ENCODE data around the gene PRKCA. TPM values are rescaled to one million over a fixed set of nuclear protein-coding genes. Genes with fewer than 3 reads are reported as not detected.
"Not testable (repeated sequence)": the region's sequence is repeated elsewhere in the genome, so short reads cannot be mapped to it uniquely, and the experiment has no call there.

Gene PRKCA
- total and polyA plus RNA-seq, 2 donors from 2014 or later, result 8.0 to 50.8 TPM

DNA sequence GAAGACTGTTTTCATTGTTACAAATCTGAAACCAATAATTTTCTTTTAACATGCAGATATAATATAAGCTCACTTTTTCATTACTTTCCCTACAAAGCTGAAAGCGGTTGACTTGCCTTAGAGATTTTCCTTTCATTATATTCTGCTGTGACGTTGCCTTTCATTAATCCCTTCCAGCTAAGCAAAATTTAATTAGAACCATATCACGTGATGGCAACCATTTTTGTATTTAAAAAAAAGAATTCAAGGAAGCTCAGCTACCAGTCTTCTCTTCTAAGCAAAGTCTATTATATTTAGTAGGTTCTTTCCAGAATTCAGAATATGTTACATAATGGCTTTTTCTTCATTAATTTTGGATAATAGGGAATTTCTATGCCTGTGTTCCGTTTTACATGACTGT is 186.5 kb downstream of the PRKCA start:
- no peak overlapping the region for H3K9ac ChIP-seq (ENCODE audit: low read length in 3 of 3)
- no peaks in the 10 kb centered on the region for H3K36me3 ChIP-seq (ENCODE audit: control insufficient read depth in 2 of 3, insufficient read depth in 3 of 3, low read length in 3 of 3)
- H3K27ac ChIP-seq (ENCODE audit: low read depth in 2 of 2, low read length in 2 of 2), result no peak overlapping the region
- H3K4me3 ChIP-seq (ENCODE audit: low read length in 3 of 3), result no peak overlapping the region
- H3K27me3 ChIP-seq (ENCODE audit: control insufficient read depth, insufficient read depth, low read length), result no peaks in the 10 kb centered on the region
- no peak for FAIRE-seq
- H3K9me3 ChIP-seq (ENCODE audit: control insufficient read depth in 2 of 3, insufficient read depth in 1 of 3, low read length in 3 of 3), result no peaks in the 10 kb centered on the region
- no peak for DNase-seq
- TF ChIP-seq, protein P1, sequence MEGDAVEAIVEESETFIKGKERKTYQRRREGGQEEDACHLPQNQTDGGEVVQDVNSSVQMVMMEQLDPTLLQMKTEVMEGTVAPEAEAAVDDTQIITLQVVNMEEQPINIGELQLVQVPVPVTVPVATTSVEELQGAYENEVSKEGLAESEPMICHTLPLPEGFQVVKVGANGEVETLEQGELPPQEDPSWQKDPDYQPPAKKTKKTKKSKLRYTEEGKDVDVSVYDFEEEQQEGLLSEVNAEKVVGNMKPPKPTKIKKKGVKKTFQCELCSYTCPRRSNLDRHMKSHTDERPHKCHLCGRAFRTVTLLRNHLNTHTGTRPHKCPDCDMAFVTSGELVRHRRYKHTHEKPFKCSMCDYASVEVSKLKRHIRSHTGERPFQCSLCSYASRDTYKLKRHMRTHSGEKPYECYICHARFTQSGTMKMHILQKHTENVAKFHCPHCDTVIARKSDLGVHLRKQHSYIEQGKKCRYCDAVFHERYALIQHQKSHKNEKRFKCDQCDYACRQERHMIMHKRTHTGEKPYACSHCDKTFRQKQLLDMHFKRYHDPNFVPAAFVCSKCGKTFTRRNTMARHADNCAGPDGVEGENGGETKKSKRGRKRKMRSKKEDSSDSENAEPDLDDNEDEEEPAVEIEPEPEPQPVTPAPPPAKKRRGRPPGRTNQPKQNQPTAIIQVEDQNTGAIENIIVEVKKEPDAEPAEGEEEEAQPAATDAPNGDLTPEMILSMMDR (IDR thresholded peaks at IDR 0.05; ENCODE audit: borderline replicate concordance, extremely low read depth, insufficient read depth), result no peak
- H3K4me1 ChIP-seq (ENCODE audit: control insufficient read depth in 2 of 3, insufficient read depth in 2 of 3, low read depth in 1 of 3, low read length in 3 of 3), result peaks cover 0 to 8% (median 6%) of the 10 kb centered on the region in 3 donors
- intact Hi-C loops (cut with DNase I), result no loop called here

DNA sequence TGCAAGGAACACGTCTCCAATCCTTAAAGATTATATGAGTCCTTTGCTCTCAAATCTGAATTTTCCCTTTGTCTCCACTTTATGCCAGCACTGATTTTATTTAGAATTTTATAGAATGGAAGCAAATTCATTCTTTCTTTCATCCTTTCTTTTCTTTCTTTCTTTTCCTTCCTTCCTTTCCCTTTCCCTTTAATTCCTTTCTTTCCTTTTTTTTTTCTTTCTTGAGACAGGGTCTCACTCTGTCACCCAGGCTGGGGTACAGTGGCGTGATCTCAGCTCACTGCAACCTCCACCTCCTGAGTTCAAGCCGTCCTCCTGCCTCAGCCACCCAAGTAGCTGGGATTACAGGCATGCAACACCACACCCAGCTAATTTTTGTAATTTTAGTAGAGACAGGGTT is 187.2 kb downstream of the PRKCA start:
- intact Hi-C loops (cut with DNase I); H3K4me3 ChIP-seq (ENCODE audit: low read length in 3 of 3); FAIRE-seq; H3K9ac ChIP-seq (ENCODE audit: low read length in 3 of 3); H3K36me3 ChIP-seq (ENCODE audit: control insufficient read depth in 2 of 3, insufficient read depth in 3 of 3, low read length in 3 of 3); H3K9me3 ChIP-seq (ENCODE audit: control insufficient read depth in 2 of 3, insufficient read depth in 1 of 3, low read length in 3 of 3); H3K4me1 ChIP-seq (ENCODE audit: control insufficient read depth in 2 of 3, insufficient read depth in 2 of 3, low read depth in 1 of 3, low read length in 3 of 3); H3K27ac ChIP-seq (ENCODE audit: low read depth in 2 of 2, low read length in 2 of 2); H3K27me3 ChIP-seq (ENCODE audit: control insufficient read depth, insufficient read depth, low read length); DNase-seq: not testable (repeated sequence)

DNA sequence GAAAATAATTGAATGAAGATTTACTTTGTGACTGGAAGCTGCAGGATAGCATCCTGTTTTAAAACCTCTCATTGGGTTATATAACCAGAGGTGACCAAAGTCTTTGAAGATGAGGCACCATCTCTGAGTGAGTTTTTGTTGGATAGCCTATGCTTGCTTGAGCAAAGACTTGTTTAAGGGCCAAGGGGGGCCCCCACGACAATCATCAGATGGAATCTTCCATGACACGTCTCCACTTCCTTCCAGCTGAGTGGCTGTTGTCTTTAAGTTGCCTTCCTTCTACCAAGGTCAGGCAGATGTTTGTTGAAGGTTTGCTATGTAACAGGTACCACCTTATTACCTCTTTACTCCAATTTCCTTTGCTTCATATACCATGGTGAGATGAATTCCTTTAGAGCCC is 188.8 kb downstream of the PRKCA start:
- FAIRE-seq, result no peak
- TF ChIP-seq, protein P1 (IDR thresholded peaks at IDR 0.05; ENCODE audit: borderline replicate concordance, extremely low read depth, insufficient read depth), result no peak
- DNase-seq, result no peak
- Histone ChIP-seq H3K4me1 (ENCODE audit: control insufficient read depth in 2 of 3, insufficient read depth in 2 of 3, low read depth in 1 of 3, low read length in 3 of 3) (peaks cover 0 to 8% (median 6%) of the 10 kb centered on the region in 3 donors), H3K36me3 (ENCODE audit: control insufficient read depth in 2 of 3, insufficient read depth in 3 of 3, low read length in 3 of 3) (no peaks in the 10 kb centered on the region), H3K4me3 (ENCODE audit: low read length in 3 of 3) (no peak overlapping the region), H3K9me3 (ENCODE audit: control insufficient read depth in 2 of 3, insufficient read depth in 1 of 3, low read length in 3 of 3) (no peaks in the 10 kb centered on the region), H3K9ac (ENCODE audit: low read length in 3 of 3) (no peak overlapping the region), H3K27me3 (ENCODE audit: control insufficient read depth, insufficient read depth, low read length) (no peaks in the 10 kb centered on the region), H3K27ac (ENCODE audit: low read depth in 2 of 2, low read length in 2 of 2) (no peak overlapping the region)
- intact Hi-C loops (cut with DNase I), result no loop called here

DNA sequence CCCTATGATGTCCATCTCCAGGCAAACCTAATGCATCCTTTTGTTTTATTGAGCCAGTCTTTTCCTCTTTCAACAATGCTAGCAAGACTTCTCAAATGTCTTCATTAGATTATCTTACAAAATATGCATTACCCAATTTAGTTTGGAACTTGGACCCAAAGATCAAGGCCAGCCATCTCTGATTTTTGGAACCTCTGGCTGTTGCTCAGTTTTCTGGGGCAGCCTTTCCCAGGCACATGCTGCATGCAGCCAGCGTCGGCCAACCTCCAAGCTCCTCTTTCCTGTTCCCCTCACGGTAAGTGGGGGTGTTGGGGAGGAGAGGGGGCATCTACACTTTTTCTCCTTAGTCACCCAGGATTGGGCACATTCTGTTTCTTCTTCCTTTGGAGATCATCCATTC is 189.3 kb downstream of the PRKCA start:
- DNase-seq (no peak), FAIRE-seq (no peak)
- H3K36me3 ChIP-seq (ENCODE audit: control insufficient read depth in 2 of 3, insufficient read depth in 3 of 3, low read length in 3 of 3), result no peaks in the 10 kb centered on the region
- no peak overlapping the region for H3K4me3 ChIP-seq (ENCODE audit: low read length in 3 of 3)
- peaks cover 0 to 8% (median 6%) of the 10 kb centered on the region in 3 donors for H3K4me1 ChIP-seq (ENCODE audit: control insufficient read depth in 2 of 3, insufficient read depth in 2 of 3, low read depth in 1 of 3, low read length in 3 of 3)
- H3K9ac ChIP-seq (ENCODE audit: low read length in 3 of 3), result no peak overlapping the region
- intact Hi-C loops (cut with DNase I), result no loop called here
- H3K27ac ChIP-seq (ENCODE audit: low read depth in 2 of 2, low read length in 2 of 2), result no peak overlapping the region
- TF ChIP-seq, protein P1 (IDR thresholded peaks at IDR 0.05; ENCODE audit: borderline replicate concordance, extremely low read depth, insufficient read depth), result no peak
- no peaks in the 10 kb centered on the region for H3K27me3 ChIP-seq (ENCODE audit: control insufficient read depth, insufficient read depth, low read length)
- no peaks in the 10 kb centered on the region for H3K9me3 ChIP-seq (ENCODE audit: control insufficient read depth in 2 of 3, insufficient read depth in 1 of 3, low read length in 3 of 3)
